ENCODE results near the gene CLEC2L.

The CLEC2L gene

GRCh38 chr7:139557857-139558581 is 34.5 kb downstream of the CLEC2L start:
- CTCF ChIA-PET, result interaction anchor here (0.8 to 1.8 kb wide), 7 partner anchors 8 to 445 kb away, joined by 3 to 7 read pairs (median 3); no protein-coding TSS in a partner anchor
- no peak for TF ChIP-seq CTCF (IDR thresholded peaks at IDR 0.05; ENCODE audit: insufficient read depth, low read length, missing control alignments)
- POLR2A ChIA-PET, result no interaction called here
- no peak for DNase-seq (ENCODE audit: low read depth, low spot score)
- no peak overlapping the region for H3K4me3 ChIP-seq (ENCODE audit: low read depth, low read length)

- POLR2A ChIA-PET, result no interaction called here
- H3K4me3 ChIP-seq (ENCODE audit: low read depth, low read length), result no peak overlapping the region
- no peak for DNase-seq (ENCODE audit: low read depth, low spot score)
- no peak for TF ChIP-seq CTCF (IDR thresholded peaks at IDR 0.05; ENCODE audit: insufficient read depth, low read length, missing control alignments)
- CTCF ChIA-PET, result interaction anchor here (1.5 kb wide), 1 partner anchor 444 kb away, joined by 4 read pairs; no protein-coding TSS in a partner anchor
These were observed 36.0 kb downstream of the CLEC2L start for GRCh38 chr7:139559364-139560105.

- DNase-seq (ENCODE audit: low read depth, low spot score), result no peak
- POLR2A ChIA-PET, result no interaction called here
- TF ChIP-seq CTCF (IDR thresholded peaks at IDR 0.05; ENCODE audit: insufficient read depth, low read length, missing control alignments), result no peak
- no peak overlapping the region for H3K4me3 ChIP-seq (ENCODE audit: low read depth, low read length)
- CTCF ChIA-PET, result interaction anchor here (1.5 kb wide), 1 partner anchor 443 kb away, joined by 4 read pairs; no protein-coding TSS in a partner anchor
These were observed 36.7 kb downstream of the CLEC2L start for GRCh38 chr7:139560199-139560598.

- CTCF ChIA-PET, result interaction anchor here (1.5 kb wide), 1 partner anchor 443 kb away, joined by 4 read pairs; no protein-coding TSS in a partner anchor
- no peak for DNase-seq (ENCODE audit: low read depth, low spot score)
- H3K4me3 ChIP-seq (ENCODE audit: low read depth, low read length), result no peak overlapping the region
- POLR2A ChIA-PET, result no interaction called here
- no peak for TF ChIP-seq CTCF (IDR thresholded peaks at IDR 0.05; ENCODE audit: insufficient read depth, low read length, missing control alignments)
These were observed 37.2 kb downstream of the CLEC2L start for GRCh38 chr7:139560678-139561077.

- DNase-seq (ENCODE audit: low read depth, low spot score), result no peak
- no peak for TF ChIP-seq CTCF (IDR thresholded peaks at IDR 0.05; ENCODE audit: insufficient read depth, low read length, missing control alignments)
- POLR2A ChIA-PET, result no interaction called here
- H3K4me3 ChIP-seq (ENCODE audit: low read depth, low read length), result no peak overlapping the region
- CTCF ChIA-PET, result interaction anchor here (1.9 kb wide), 1 partner anchor 40 kb away, joined by 10 read pairs; no protein-coding TSS in a partner anchor
These were observed 39.0 kb downstream of the CLEC2L start for GRCh38 chr7:139562491-139562890.

GRCh38 chr7:139562961-139563565 is 39.6 kb downstream of the CLEC2L start:
- no peak for TF ChIP-seq CTCF (IDR thresholded peaks at IDR 0.05; ENCODE audit: insufficient read depth, low read length, missing control alignments)
- CTCF ChIA-PET, result interaction anchor here (1.9 kb wide), 1 partner anchor 39 kb away, joined by 10 read pairs; no protein-coding TSS in a partner anchor
- no peak for DNase-seq (ENCODE audit: low read depth, low spot score)
- POLR2A ChIA-PET, result no interaction called here
- H3K4me3 ChIP-seq (ENCODE audit: low read depth, low read length), result no peak overlapping the region
